Fibroblast of pulmonary artery (primary cell): Measurements from ENCODE around the gene RRP1.

Experiments
- DNase-seq: peaks from one replicate; pipeline ENCODE4 v3.0.0-alpha.2; 2010; ENCODE audit warnings: low read depth
- H3K4me3 ChIP-seq: replicated peaks from 2 replicates; pipeline ENCODE4 v1.5.1; 2011; ENCODE audit warnings: low read depth, mild to moderate bottlenecking, control low read depth, low read length, moderate library complexity
- TF ChIP-seq, protein P1 (sequence below): IDR thresholded peaks from 2 replicates; pipeline ENCODE4 v1.5.1; 2011; ENCODE audit warnings: mild to moderate bottlenecking, control low read depth, low read length, inconsistent platforms; ENCODE audit errors: missing control alignments

RRP1 gene

DNA sequence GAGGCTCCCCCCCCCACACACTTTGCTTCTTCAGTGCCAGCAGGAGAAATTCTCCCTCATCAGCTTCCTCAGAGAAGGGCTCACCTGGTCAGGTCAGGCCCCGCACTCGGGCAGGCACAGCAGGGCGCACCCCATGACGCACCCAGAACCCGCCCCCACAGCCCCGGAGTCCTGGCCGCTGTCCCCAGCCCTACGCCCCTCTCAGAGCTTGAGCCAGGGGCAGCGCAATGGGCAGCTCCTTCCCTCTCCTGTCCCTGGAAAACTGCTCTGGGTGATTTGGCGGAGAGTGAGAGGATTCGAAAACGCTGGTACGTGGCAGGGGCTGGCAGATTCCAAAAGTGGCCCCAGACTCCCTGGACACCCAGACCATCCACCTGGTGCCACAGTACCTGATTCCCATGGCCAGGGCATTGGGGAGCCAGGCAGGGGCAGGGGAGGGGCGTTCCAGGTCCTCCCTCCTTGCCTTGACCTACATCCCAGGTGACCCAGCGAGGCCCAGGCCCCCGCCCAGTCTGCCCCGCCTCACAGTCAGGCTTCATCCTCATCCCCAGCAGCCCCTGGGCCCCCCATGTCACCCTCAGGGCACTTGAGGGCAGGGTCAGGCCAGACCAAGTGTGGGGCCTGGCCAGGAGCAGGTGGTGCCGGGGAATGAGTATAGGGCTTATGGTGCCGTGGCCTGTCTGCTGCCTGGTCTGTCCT lies 23.7 kb downstream of the RRP1 start:
- TF ChIP-seq, protein P1, sequence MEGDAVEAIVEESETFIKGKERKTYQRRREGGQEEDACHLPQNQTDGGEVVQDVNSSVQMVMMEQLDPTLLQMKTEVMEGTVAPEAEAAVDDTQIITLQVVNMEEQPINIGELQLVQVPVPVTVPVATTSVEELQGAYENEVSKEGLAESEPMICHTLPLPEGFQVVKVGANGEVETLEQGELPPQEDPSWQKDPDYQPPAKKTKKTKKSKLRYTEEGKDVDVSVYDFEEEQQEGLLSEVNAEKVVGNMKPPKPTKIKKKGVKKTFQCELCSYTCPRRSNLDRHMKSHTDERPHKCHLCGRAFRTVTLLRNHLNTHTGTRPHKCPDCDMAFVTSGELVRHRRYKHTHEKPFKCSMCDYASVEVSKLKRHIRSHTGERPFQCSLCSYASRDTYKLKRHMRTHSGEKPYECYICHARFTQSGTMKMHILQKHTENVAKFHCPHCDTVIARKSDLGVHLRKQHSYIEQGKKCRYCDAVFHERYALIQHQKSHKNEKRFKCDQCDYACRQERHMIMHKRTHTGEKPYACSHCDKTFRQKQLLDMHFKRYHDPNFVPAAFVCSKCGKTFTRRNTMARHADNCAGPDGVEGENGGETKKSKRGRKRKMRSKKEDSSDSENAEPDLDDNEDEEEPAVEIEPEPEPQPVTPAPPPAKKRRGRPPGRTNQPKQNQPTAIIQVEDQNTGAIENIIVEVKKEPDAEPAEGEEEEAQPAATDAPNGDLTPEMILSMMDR, result no peak
- DNase-seq, result no peak
- no peak overlapping the region for H3K4me3 ChIP-seq

DNA sequence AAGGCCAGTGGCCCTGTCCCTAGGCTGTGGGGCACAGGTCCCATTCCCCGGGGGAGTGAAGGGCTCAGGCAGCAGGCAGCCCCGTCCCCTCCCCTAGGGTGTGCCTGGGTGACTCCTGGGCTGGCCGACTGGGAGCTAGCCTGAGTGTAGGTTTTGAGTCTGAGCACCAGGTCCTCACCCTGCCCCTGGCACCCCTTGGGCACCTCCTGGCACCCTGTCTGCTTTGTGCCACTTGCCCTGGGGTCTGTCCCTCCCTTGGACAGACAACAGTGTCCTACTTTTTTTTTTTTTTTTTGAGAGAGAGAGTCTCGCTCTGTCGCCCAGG lies 24.2 kb downstream of the RRP1 start:
- no peak overlapping the region for H3K4me3 ChIP-seq
- DNase-seq, result no peak
- TF ChIP-seq, protein P1, result no peak

- no peak for DNase-seq
- H3K4me3 ChIP-seq, result no peak overlapping the region
- TF ChIP-seq, protein P1, result no peak
Observed at GRCh38 chr21:43814215-43815106, 25.1 kb downstream of the RRP1 start.

DNA sequence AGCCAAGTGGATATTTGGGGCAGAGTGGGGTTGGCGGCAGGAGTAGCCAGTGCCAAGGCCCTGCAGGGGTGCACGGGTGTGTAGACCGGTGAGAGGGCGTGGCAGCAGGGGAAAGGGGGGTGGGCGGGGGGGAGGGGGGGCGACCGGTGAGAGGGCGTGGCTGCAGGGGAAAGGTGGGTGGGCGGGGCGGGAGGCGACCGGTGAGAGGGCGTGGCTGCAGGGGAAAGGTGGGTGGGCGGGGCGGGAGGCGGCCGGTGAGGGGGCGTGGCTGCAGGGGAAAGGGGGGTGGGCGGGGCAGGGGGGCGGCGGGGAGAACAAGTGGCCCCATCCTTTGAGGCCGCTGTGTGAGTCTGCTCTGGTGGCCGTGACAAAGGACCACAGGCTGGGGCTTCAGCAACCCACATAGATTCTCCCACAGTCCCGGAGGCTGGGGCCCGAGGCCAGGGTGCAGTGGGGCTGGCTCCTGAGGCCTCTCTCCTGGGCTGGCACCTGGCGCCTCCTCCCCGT lies 25.8 kb downstream of the RRP1 start:
- TF ChIP-seq, protein P1, result no peak
- no peak for DNase-seq
- H3K4me3 ChIP-seq, result no peak overlapping the region

DNA sequence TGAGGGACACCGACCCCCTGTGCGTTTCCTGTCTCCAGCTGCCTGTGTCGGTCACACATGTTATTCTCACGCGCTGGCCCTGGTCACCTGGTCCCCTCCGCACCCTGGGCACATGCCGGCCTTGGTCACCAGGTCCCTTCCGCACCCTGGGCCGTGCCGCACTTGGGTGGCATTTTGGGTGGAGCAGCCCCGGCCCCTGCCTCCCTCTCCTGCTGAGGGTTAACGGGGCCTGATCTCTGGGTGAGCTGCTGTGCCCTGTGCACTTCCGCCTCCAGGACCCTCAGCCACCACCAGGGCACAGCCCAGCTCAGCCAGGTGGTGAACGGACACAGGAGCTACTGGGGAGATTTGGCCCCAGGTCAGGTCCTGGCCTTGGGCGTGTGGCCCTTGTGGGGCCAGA lies 26.6 kb downstream of the RRP1 start:
- no peak for DNase-seq
- TF ChIP-seq, protein P1, result no peak
- no peak overlapping the region for H3K4me3 ChIP-seq

DNA sequence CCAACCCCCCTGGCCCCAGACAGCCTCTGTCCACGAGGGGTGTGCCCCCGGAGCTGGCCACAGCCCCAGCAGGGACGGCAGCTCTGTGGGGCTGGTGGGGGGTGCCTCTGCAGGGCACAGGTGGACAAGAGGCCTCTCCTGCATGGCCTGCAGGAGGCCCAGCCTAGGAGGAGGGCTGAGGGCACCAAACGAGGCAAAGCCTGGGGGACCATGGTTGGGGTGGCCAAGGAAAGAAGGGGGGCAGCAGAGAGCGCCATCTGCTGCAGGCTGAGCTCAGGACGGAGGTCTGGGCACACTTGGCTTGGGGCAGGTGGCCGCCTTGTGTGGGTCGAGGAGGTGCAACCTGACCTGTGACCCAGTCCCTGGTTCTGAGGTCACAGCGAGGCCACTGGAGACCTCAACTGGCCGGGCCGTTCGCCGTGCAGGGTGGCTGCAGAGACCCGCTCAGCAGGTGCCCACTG lies 27.3 kb downstream of the RRP1 start:
- DNase-seq, result no peak
- TF ChIP-seq, protein P1, result no peak
- H3K4me3 ChIP-seq, result no peak overlapping the region
